Stimulated activated CD4-positive, alpha-beta T cell treated with anti-CD3 and anti-CD28 coated beads, Interleukin-2, amount 100 ng/mL, for 24 hours (primary cell): ENCODE results near the gene DOCK9.

ENCODE experiments used
- DNase-seq, 2 donors: peaks; one replicate each; pipeline ENCODE4 v3.0.0-alpha.2; 2020

DOCK9 gene

GRCh38 chr13:98974053-98974452 lies 3.8 kb downstream of the DOCK9 start:
- DNase-seq: no peak

GRCh38 chr13:98972627-98973026 lies 5.2 kb downstream of the DOCK9 start:
- no peak for DNase-seq

GRCh38 chr13:98972059-98972458 lies 5.8 kb downstream of the DOCK9 start:
- no peak for DNase-seq

- DNase-seq: no peak
Observed at GRCh38 chr13:98970330-98970729, 7.5 kb downstream of the DOCK9 start.

GRCh38 chr13:98967491-98967890 lies 10.4 kb downstream of the DOCK9 start:
- DNase-seq: no peak

GRCh38 chr13:98966019-98966418 lies 11.8 kb downstream of the DOCK9 start:
- DNase-seq: no peak

GRCh38 chr13:98965325-98965724 lies 12.5 kb downstream of the DOCK9 start:
- DNase-seq: no peak

- no peak for DNase-seq
Observed at GRCh38 chr13:98963917-98964316, 13.9 kb downstream of the DOCK9 start.

GRCh38 chr13:98962901-98963590 lies 14.8 kb downstream of the DOCK9 start:
- no peak for DNase-seq

- DNase-seq: no peak
Observed at GRCh38 chr13:98961503-98962105, 16.3 kb downstream of the DOCK9 start.

- DNase-seq: no peak
Observed at GRCh38 chr13:98960606-98961502, 17.0 kb downstream of the DOCK9 start.

GRCh38 chr13:98959786-98960605 lies 17.9 kb downstream of the DOCK9 start:
- no peak for DNase-seq

GRCh38 chr13:98959291-98959690 lies 18.6 kb downstream of the DOCK9 start:
- DNase-seq: no peak

- no peak for DNase-seq
Observed at GRCh38 chr13:98958443-98958794, 19.4 kb downstream of the DOCK9 start.

- no peak for DNase-seq
Observed at GRCh38 chr13:98957731-98958442, 20.0 kb downstream of the DOCK9 start.

- no peak for DNase-seq
Observed at GRCh38 chr13:98955336-98955735, 22.5 kb downstream of the DOCK9 start.

GRCh38 chr13:98954313-98954712 lies 23.6 kb downstream of the DOCK9 start:
- no peak for DNase-seq

- no peak for DNase-seq
Observed at GRCh38 chr13:98951266-98951665, 26.6 kb downstream of the DOCK9 start.

GRCh38 chr13:98950705-98951104 lies 27.2 kb downstream of the DOCK9 start:
- no peak for DNase-seq

- DNase-seq: no peak
Observed at GRCh38 chr13:98947925-98948324, 29.9 kb downstream of the DOCK9 start.

- no peak for DNase-seq
Observed at GRCh38 chr13:98945863-98946605, 31.8 kb downstream of the DOCK9 start.

- DNase-seq: no peak
Observed at GRCh38 chr13:98944336-98944735, 33.5 kb downstream of the DOCK9 start.
